Endodermal cell (in vitro differentiated cells): ENCODE data around the gene P4HB. TPM values are rescaled to one million over a fixed set of nuclear protein-coding genes. Genes with fewer than 3 reads are reported as not detected.

Experiments used
- DNase-seq: peaks from one replicate; pipeline ENCODE4 v3.0.0-alpha.2; 2017
- H3K27ac ChIP-seq: 2 replicates; pipeline ENCODE4 v1.5.1; 2013; ENCODE audit warnings: mild to moderate bottlenecking, low read depth, low read length, moderate library complexity
- H3K27me3 ChIP-seq: 2 replicates; pipeline ENCODE4 v1.6.1; 2013; ENCODE audit warnings: mild to moderate bottlenecking, low read length, moderate library complexity; ENCODE audit not compliant: insufficient read depth, control insufficient read depth, poor library complexity, severe bottlenecking
- H3K36me3 ChIP-seq: 2 replicates; pipeline ENCODE4 v1.7.0; 2013; ENCODE audit warnings: mild to moderate bottlenecking, low read length, moderate library complexity; ENCODE audit not compliant: control insufficient read depth, insufficient read depth
- H3K4me1 ChIP-seq: one replicate; pipeline ENCODE4 v1.7.0; 2013; ENCODE audit warnings: low read length; ENCODE audit not compliant: control insufficient read depth, insufficient read depth
- H3K4me3 ChIP-seq: 2 replicates; pipeline ENCODE4 v1.5.1; 2013; ENCODE audit warnings: mild to moderate bottlenecking, low read length, moderate library complexity
- H3K9ac ChIP-seq: 2 replicates; pipeline ENCODE4 v1.6.1; 2013; ENCODE audit warnings: mild to moderate bottlenecking, low read length, moderate library complexity; ENCODE audit not compliant: poor library complexity, severe bottlenecking; ENCODE audit errors: extremely low read depth
- H3K9me3 ChIP-seq: 2 replicates; pipeline ENCODE4 v1.6.1; 2013; ENCODE audit warnings: mild to moderate bottlenecking, low read length, moderate library complexity; ENCODE audit not compliant: control insufficient read depth
- H3K27ac Mint-ChIP-seq: 2 replicates; pipeline ENCODE4 v1.8.0; 2020; ENCODE audit warnings: mixed read lengths
- H3K27me3 Mint-ChIP-seq: 2 replicates; pipeline ENCODE4 v1.8.0; 2021; ENCODE audit warnings: mild to moderate bottlenecking, mixed read lengths; ENCODE audit not compliant: insufficient read depth
- H3K36me3 Mint-ChIP-seq: 2 replicates; pipeline ENCODE4 v1.8.0; 2020; ENCODE audit warnings: low read depth, mixed read lengths
- H3K4me1 Mint-ChIP-seq: 2 replicates; pipeline ENCODE4 v1.8.0; 2020; ENCODE audit warnings: mixed read lengths
- H3K4me3 Mint-ChIP-seq: 2 replicates; pipeline ENCODE4 v1.8.0; 2020; ENCODE audit warnings: mild to moderate bottlenecking, moderate library complexity, mixed read lengths
- H3K9me3 Mint-ChIP-seq: 2 replicates; pipeline ENCODE4 v1.8.0; 2020; ENCODE audit warnings: mild to moderate bottlenecking, mixed read lengths
- WGBS, 2 experiments: methylation state at CpG; one replicate each; pipeline versions ENCODE4 v1.1.5 to v1.1.7; 2013; ENCODE audit warnings: missing lambda C conversion rate in 2 of 2, mixed read lengths in 1 of 2; ENCODE audit not compliant: insufficient coverage in 1 of 2, insufficient read length in 1 of 2; 5-methylcytosine and 5-hydroxymethylcytosine counted together
- total RNA-seq, 2 donors: library from RNA; stranded (reverse); fragmentation: NEBNext Ultra II Directional in 1 of 2; extraction: Animal tissue kit (Norgen Biotek cat#: 25700) in 1 of 2; gene quantifications; 2 replicates in 1 of 2; 3 replicates in 1 of 2; pipeline ENCODE4 v1.2.1, GENCODE V29; 2021
- TF ChIP-seq, protein P1 (sequence below): fragments of 200-600 bp; sonication (generic); conservative IDR thresholded peaks from 2 replicates; pipeline ENCODE4 v1.5.0; 2021; ENCODE audit warnings: antibody characterized with exemption, mild to moderate bottlenecking

Gene P4HB
- total RNA-seq, 2 donors from 2014 or later = 493 to 535 TPM

DNA sequence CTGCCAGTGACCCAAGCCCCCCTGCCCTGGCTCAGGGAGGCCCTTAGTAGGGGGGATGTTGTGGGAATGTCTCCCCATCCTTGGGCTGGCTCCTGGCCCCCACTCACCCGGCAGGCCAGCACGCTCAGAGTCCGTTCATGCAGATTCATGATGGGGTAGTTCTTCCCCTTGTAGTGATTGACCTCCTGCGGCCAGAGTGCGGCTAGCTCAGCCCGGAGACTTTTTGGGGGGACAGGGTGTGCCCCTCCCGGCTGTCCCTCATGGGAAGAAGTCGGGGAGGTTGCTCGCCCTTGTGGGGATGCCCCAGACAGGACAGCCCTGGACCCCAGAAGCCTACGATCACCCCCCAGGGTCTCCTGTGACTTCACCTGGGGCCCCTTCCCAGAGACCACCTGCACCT lies 45.7 kb upstream of the P4HB start:
- peaks cover 7% of the 10 kb centered on the region for H3K27me3 Mint-ChIP-seq
- peaks cover 15% of the 10 kb centered on the region for H3K36me3 Mint-ChIP-seq
- H3K4me1 ChIP-seq = peaks cover 8% of the 10 kb centered on the region
- H3K9me3 ChIP-seq = no peaks in the 10 kb centered on the region
- H3K4me3 Mint-ChIP-seq = no peak overlapping the region
- H3K27ac ChIP-seq = no peak overlapping the region
- peaks cover 36% of the 10 kb centered on the region for H3K36me3 ChIP-seq
- H3K4me3 ChIP-seq = no peak overlapping the region
- no peaks in the 10 kb centered on the region for H3K9me3 Mint-ChIP-seq
- peaks cover 9% of the 10 kb centered on the region for H3K27me3 ChIP-seq
- DNase-seq = no peak
- H3K27ac Mint-ChIP-seq = no peak overlapping the region
- TF ChIP-seq, protein P1, sequence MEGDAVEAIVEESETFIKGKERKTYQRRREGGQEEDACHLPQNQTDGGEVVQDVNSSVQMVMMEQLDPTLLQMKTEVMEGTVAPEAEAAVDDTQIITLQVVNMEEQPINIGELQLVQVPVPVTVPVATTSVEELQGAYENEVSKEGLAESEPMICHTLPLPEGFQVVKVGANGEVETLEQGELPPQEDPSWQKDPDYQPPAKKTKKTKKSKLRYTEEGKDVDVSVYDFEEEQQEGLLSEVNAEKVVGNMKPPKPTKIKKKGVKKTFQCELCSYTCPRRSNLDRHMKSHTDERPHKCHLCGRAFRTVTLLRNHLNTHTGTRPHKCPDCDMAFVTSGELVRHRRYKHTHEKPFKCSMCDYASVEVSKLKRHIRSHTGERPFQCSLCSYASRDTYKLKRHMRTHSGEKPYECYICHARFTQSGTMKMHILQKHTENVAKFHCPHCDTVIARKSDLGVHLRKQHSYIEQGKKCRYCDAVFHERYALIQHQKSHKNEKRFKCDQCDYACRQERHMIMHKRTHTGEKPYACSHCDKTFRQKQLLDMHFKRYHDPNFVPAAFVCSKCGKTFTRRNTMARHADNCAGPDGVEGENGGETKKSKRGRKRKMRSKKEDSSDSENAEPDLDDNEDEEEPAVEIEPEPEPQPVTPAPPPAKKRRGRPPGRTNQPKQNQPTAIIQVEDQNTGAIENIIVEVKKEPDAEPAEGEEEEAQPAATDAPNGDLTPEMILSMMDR = no peak
- H3K9ac ChIP-seq = no peak overlapping the region
- peaks cover 4% of the 10 kb centered on the region for H3K4me1 Mint-ChIP-seq
- WGBS, 2 experiments = 93 to 98% methylated on average over 7 to 10 of the region's 10 CpGs

DNA sequence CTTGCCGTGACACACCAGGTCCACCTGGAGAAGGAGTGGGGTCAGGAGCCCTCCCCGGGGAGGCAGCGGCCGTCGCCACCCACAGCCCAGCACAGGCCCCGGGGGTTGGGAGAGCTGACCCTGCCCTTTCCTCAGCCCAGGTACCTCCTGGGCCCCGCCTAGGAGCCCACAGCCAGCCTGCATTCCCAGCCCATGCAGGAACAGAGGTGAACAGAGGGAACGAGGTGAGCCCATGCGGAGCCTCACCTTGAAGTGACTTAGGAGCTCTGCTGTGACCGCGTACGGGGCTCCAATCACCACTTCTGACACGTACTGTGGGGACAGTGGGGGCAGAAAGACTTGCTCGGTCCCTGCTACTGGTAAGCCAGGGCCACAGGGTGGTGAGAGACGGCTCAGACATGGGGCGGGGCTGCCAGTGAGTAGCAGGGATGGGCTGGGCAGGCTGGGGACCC lies 45.1 kb upstream of the P4HB start:
- peaks cover 36% of the 10 kb centered on the region for H3K36me3 ChIP-seq
- peaks cover 10% of the 10 kb centered on the region for H3K27me3 ChIP-seq
- H3K27ac ChIP-seq = no peak overlapping the region
- H3K9me3 ChIP-seq = no peaks in the 10 kb centered on the region
- Mint-ChIP-seq H3K36me3 (peaks cover 15% of the 10 kb centered on the region), H3K4me3 (no peak overlapping the region), H3K27ac (no peak overlapping the region), H3K27me3 (peaks cover 11% of the 10 kb centered on the region), H3K9me3 (no peaks in the 10 kb centered on the region), H3K4me1 (peaks cover 4% of the 10 kb centered on the region)
- WGBS, 2 experiments = 92 to 95% methylated on average over 11 to 16 of the region's 16 CpGs
- DNase-seq = no peak
- H3K9ac ChIP-seq = no peak overlapping the region
- TF ChIP-seq, protein P1 = no peak
- H3K4me1 ChIP-seq = peaks cover 8% of the 10 kb centered on the region
- H3K4me3 ChIP-seq = no peak overlapping the region

DNA sequence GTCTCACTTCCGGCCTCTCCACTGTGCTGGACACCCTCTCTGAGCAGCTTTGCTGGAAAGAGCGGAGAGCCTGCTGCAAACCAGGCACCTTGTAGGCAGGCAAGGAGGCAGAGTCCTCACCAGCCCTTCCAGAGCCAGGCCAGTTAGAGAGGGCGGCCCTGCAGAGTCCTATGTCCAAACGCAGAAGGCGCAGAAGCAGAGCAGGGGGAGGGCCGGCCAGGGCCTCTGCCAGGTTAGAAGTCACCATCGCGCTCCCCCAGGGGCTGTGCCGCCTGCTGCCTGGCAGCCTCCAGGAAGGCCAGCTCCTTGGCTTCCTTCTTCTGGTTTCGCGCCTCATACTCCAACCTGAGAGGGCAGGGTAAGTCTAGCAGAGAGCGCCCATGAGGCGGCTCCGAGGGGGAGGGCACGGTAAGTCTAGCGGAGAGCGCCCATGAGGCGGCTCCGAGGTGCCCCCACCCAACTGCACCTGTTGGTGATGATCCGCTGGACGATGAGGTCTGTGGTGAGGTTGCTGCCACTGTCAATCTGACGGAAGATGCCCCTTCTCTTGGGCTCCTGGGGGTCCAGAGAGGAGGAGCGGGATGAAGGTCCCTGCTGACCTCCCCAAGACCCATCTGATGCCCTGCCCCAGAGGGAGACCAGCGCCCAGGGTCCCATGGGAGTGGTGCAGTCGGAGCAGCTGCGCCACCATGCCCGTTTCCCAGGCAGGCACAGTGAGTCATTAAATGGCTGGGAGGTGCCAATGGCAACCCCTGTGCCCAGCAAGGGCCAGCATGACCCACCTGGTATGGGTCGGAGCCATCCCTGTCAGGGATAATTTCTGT lies 44.5 kb upstream of the P4HB start:
- H3K27me3 ChIP-seq = peaks cover 10% of the 10 kb centered on the region
- H3K4me3 Mint-ChIP-seq = no peak overlapping the region
- no peaks in the 10 kb centered on the region for H3K9me3 ChIP-seq
- H3K27me3 Mint-ChIP-seq = peaks cover 11% of the 10 kb centered on the region
- peaks cover 21% of the 10 kb centered on the region for H3K36me3 Mint-ChIP-seq
- H3K4me1 ChIP-seq = peaks cover 3% of the 10 kb centered on the region
- TF ChIP-seq, protein P1 = no peak
- no peak overlapping the region for H3K4me3 ChIP-seq
- no peak overlapping the region for H3K9ac ChIP-seq
- H3K27ac Mint-ChIP-seq = no peak overlapping the region
- no peak for DNase-seq
- H3K36me3 ChIP-seq = peaks cover 36% of the 10 kb centered on the region
- 93 to 100% methylated on average over 23 to 28 of the region's 28 CpGs for WGBS, 2 experiments
- H3K9me3 Mint-ChIP-seq = no peaks in the 10 kb centered on the region
- no peak overlapping the region for H3K27ac ChIP-seq
- no peaks in the 10 kb centered on the region for H3K4me1 Mint-ChIP-seq
